CD4-positive, alpha-beta T cell (primary cell): ENCODE results near the gene ARMH4. TPM values are rescaled to one million over a fixed set of nuclear protein-coding genes. Genes with fewer than 3 reads are reported as not detected.
"Not testable (repeated sequence)": the region's sequence is repeated elsewhere in the genome, so short reads cannot be mapped to it uniquely, and the experiment has no call there.

Source experiments
- ATAC-seq: fragments of 200-7000 bp; cut with Tn5 transposase; one replicate; pipeline ENCODE4 v1.10.0; 2022; ENCODE audit warnings: mild to moderate bottlenecking; ENCODE audit not compliant: poor library complexity
- CTCF ChIA-PET: fragments of 350-600 bp; sonication (Branson Sonifier 250); formaldehyde crosslinking; loops from one replicate; lab custom pipeline; 2021; ENCODE audit warnings: antibody characterized with exemption, inconsistent platforms; lab: Charles Lee
- POLR2A ChIA-PET: fragments of 350-600 bp; sonication (Branson Sonifier 250); formaldehyde crosslinking; loops from one replicate; lab custom pipeline; 2021; ENCODE audit warnings: antibody characterized with exemption, inconsistent platforms; lab: Charles Lee
- DNase-seq, 14 experiments: peaks; one replicate each; pipeline ENCODE4 v3.0.0-alpha.2; 2013 to 2020; ENCODE audit warnings: mixed read lengths in 2 of 14
- H3K27ac ChIP-seq, 2 donors: one replicate each; pipeline versions ENCODE4 v1.5.1 to v1.7.0; 2013; ENCODE audit warnings: low read length in 2 of 2, low read depth in 1 of 2, mild to moderate bottlenecking in 1 of 2
- H3K27me3 ChIP-seq, 2 experiments: 1 replicate in 1 of 2; 2 replicates in 1 of 2; pipeline versions ENCODE4 v1.6.1 to v1.7.0; 2013; ENCODE audit warnings: low read length in 2 of 2, control low read depth in 1 of 2, mild to moderate bottlenecking in 1 of 2, moderate library complexity in 1 of 2; ENCODE audit not compliant: insufficient read depth in 2 of 2, control insufficient read depth in 1 of 2
- H3K36me3 ChIP-seq: one replicate; pipeline ENCODE4 v1.6.1; 2013; ENCODE audit warnings: low read length, control low read depth; ENCODE audit not compliant: insufficient read depth
- H3K4me1 ChIP-seq: one replicate; pipeline ENCODE4 v1.6.1; 2013; ENCODE audit warnings: low read length, control low read depth; ENCODE audit not compliant: insufficient read depth
- H3K4me3 ChIP-seq: one replicate; pipeline ENCODE4 v1.5.1; 2013; ENCODE audit warnings: mild to moderate bottlenecking, low read length, moderate library complexity
- H3K9me3 ChIP-seq, 2 experiments: 1 replicate in 1 of 2; 2 replicates in 1 of 2; pipeline versions ENCODE4 v1.6.1 to v1.7.0; 2013; ENCODE audit warnings: low read length in 2 of 2, mild to moderate bottlenecking in 2 of 2, control low read depth in 1 of 2, moderate library complexity in 1 of 2; ENCODE audit not compliant: control insufficient read depth in 1 of 2, insufficient read depth in 1 of 2
- H3K27ac Mint-ChIP-seq: one replicate; pipeline ENCODE4 v1.8.0; 2020; ENCODE audit warnings: mixed read lengths
- H3K27me3 Mint-ChIP-seq: one replicate; pipeline ENCODE4 v1.8.0; 2021; ENCODE audit warnings: mixed read lengths
- H3K36me3 Mint-ChIP-seq: one replicate; pipeline ENCODE4 v1.8.0; 2021; ENCODE audit warnings: low read depth, mixed read lengths
- H3K4me1 Mint-ChIP-seq: one replicate; pipeline ENCODE4 v1.8.0; 2021; ENCODE audit warnings: low read depth, mixed read lengths
- H3K4me3 Mint-ChIP-seq: one replicate; pipeline ENCODE4 v1.8.0; 2020; ENCODE audit warnings: mild to moderate bottlenecking, mixed read lengths
- H3K9me3 Mint-ChIP-seq: one replicate; pipeline ENCODE4 v1.8.0; 2020; ENCODE audit warnings: mixed read lengths
- intact Hi-C, 2 experiments: fragments of 100-400 bp; cut with DNase I in 1 of 2; cut with micrococcal nuclease in 1 of 2; formaldehyde crosslinking; loops; one replicate each; pipeline versions ENCODE4 v1.15.1 to v1.9.0; 2023 to 2025; cut with DNase I, micrococcal nuclease
- total RNA-seq, 174 experiments: library from RNA in 2 of 174; stranded (reverse) in 2 of 174; gene quantifications; one replicate each; pipeline ENCODE4 v1.2.3 and lab custom pipeline; 2021 to 2026
- TF ChIP-seq, protein P1 (sequence below): fragments of 200-600 bp; IDR thresholded peaks from one replicate; pipeline ENCODE4 v1.8.0; 2022; ENCODE audit warnings: antibody characterized with exemption, mild to moderate bottlenecking

ARMH4 gene
- total RNA-seq, 2 experiments from 2014 or later: not detected

DNA sequence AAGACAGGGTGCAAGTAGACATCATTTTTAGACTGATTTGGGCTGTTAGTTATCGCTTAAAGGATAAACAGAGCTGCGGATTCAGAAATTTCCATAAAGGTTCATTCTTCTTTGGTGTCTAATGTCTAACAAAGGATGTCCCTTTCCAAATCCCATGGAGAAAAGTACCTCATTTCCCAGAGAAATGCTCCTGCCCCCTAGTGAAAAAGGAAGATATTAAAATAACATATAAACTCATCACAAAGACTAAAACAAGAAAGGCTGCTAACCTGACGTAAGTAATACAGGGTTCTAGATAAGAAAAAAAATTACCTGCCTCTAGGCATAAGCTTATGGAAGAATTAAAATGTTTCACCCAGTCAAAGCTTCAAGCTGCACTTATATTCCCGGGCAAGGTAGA lies 22.8 kb downstream of the ARMH4 start:
- Mint-ChIP-seq H3K4me1 (no peaks in the 10 kb centered on the region), H3K36me3 (no peaks in the 10 kb centered on the region), H3K27me3 (no peaks in the 10 kb centered on the region), H3K9me3 (peaks cover 4% of the 10 kb centered on the region), H3K4me3 (no peak overlapping the region), H3K27ac (no peak overlapping the region)
- peaks cover 0 to 8% of the 10 kb centered on the region in 2 experiments for H3K9me3 ChIP-seq
- intact Hi-C loops: no loop called here
- H3K36me3 ChIP-seq: no peaks in the 10 kb centered on the region
- TF ChIP-seq, protein P1, sequence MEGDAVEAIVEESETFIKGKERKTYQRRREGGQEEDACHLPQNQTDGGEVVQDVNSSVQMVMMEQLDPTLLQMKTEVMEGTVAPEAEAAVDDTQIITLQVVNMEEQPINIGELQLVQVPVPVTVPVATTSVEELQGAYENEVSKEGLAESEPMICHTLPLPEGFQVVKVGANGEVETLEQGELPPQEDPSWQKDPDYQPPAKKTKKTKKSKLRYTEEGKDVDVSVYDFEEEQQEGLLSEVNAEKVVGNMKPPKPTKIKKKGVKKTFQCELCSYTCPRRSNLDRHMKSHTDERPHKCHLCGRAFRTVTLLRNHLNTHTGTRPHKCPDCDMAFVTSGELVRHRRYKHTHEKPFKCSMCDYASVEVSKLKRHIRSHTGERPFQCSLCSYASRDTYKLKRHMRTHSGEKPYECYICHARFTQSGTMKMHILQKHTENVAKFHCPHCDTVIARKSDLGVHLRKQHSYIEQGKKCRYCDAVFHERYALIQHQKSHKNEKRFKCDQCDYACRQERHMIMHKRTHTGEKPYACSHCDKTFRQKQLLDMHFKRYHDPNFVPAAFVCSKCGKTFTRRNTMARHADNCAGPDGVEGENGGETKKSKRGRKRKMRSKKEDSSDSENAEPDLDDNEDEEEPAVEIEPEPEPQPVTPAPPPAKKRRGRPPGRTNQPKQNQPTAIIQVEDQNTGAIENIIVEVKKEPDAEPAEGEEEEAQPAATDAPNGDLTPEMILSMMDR: no peak
- ATAC-seq: no peak
- no peak overlapping the region for H3K27ac ChIP-seq
- H3K4me3 ChIP-seq: no peak overlapping the region
- ChIA-PET CTCF (no interaction called here), POLR2A (no interaction called here)
- no peaks in the 10 kb centered on the region for H3K4me1 ChIP-seq
- H3K27me3 ChIP-seq: no peaks in the 10 kb centered on the region
- no peak for DNase-seq

DNA sequence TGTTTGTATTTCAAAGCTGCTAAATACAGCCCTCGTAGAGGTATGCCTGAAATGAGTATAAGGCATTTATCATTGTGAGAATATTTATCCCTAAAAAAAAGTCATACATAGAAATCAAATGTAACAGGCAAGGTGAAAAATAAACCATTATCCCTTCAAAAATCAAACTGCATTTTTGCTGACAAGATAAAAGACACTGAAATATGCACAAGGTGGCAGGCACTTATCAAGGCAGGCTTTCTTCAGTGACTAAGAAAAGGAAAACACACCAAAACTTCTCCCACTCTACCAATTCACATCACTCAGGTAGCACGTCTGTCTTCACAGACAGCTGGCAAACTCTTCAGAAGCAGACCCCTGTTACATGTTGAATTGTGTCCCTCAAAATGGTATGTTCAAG lies 23.6 kb downstream of the ARMH4 start:
- POLR2A ChIA-PET: no interaction called here
- Mint-ChIP-seq H3K4me1 (no peaks in the 10 kb centered on the region), H3K4me3 (no peak overlapping the region), H3K27ac (no peak overlapping the region), H3K9me3 (peaks cover 4% of the 10 kb centered on the region), H3K27me3 (no peaks in the 10 kb centered on the region), H3K36me3 (no peaks in the 10 kb centered on the region)
- H3K9me3 ChIP-seq: peaks cover 0 to 8% of the 10 kb centered on the region in 2 experiments
- intact Hi-C loops: no loop called here
- DNase-seq (no peak), ATAC-seq (no peak)
- no peaks in the 10 kb centered on the region for H3K4me1 ChIP-seq
- TF ChIP-seq, protein P1: no peak
- H3K27ac ChIP-seq: no peak overlapping the region
- no peaks in the 10 kb centered on the region for H3K27me3 ChIP-seq
- H3K4me3 ChIP-seq: no peak overlapping the region
- no peaks in the 10 kb centered on the region for H3K36me3 ChIP-seq
- CTCF ChIA-PET: no interaction called here

DNA sequence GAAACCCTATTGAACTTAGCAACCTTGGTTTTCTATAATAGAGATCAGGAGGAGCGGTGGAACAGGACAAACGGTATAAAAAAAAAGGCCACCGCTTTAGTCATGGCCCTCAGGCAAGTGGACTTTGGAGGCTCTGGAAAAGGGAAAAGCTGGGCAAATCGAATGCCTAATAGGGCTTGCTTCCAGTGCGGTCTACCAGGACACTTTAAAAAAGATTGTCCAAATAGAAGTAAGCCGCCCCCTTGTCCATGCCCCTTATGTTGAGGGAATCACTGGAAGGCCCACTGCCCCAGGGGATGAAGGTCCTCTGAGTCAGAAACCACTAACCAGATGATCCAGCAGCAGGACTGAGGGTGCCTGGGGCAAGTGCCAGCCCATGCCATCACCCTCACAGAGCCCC lies 29.5 kb downstream of the ARMH4 start:
- POLR2A ChIA-PET, CTCF ChIA-PET: not testable (repeated sequence)

DNA sequence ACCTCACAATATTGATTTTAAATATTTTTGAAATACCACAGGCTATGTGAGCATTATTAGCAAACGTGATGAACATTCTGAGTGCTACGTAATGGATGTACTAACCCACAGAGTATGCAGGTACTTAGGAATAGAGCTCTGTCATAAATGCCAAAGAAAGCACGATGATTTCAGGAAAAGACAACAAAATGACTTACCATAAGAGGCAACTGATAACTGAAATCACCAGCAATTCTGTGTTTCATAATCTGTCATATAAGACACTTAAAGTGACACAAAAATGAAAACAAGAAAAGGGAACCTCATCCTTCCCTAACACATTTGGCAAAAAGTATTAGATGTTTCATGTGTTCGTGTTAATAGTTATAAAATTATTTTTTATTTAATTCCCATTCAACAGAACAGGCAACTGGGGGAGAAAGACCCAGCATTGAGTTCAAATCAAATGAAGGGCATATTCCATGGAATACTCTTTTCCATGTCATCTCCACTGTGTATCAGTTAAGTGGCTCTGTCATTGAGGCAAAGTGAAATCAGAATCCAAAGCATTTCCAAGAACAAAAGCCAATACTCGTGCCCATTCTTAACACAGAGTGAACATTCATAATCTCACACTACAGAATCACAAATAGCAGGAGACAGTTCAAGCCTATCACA lies 30.4 kb downstream of the ARMH4 start:
- no peak for ATAC-seq
- H3K9me3 Mint-ChIP-seq: peaks cover 4% of the 10 kb centered on the region

More for the DNA sequence above, 29.5 kb downstream of the ARMH4 start:
- H3K4me1 Mint-ChIP-seq, H3K27ac Mint-ChIP-seq, H3K36me3 Mint-ChIP-seq, H3K4me3 ChIP-seq, H3K36me3 ChIP-seq, ATAC-seq, H3K9me3 ChIP-seq, H3K27ac ChIP-seq, H3K27me3 ChIP-seq, H3K4me1 ChIP-seq, intact Hi-C loops, H3K4me3 Mint-ChIP-seq, DNase-seq, H3K9me3 Mint-ChIP-seq: not testable (repeated sequence)
- H3K27me3 Mint-ChIP-seq: peaks cover 12% of the 10 kb centered on the region

More for the DNA sequence above, 30.4 kb downstream of the ARMH4 start:
- Histone ChIP-seq H3K9me3 (peaks cover 0 to 8% of the 10 kb centered on the region in 2 experiments), H3K4me1 (no peaks in the 10 kb centered on the region), H3K4me3 (no peak overlapping the region), H3K27ac (no peak overlapping the region), H3K27me3 (no peaks in the 10 kb centered on the region), H3K36me3 (no peaks in the 10 kb centered on the region)
- intact Hi-C loops: no loop called here
- Mint-ChIP-seq H3K27ac (no peak overlapping the region), H3K27me3 (peaks cover 12% of the 10 kb centered on the region), H3K4me1 (no peaks in the 10 kb centered on the region), H3K4me3 (no peak overlapping the region), H3K36me3 (no peaks in the 10 kb centered on the region)
- CTCF ChIA-PET: no interaction called here
- POLR2A ChIA-PET: no interaction called here
- TF ChIP-seq, protein P1: no peak
- no peak for DNase-seq
